Uterus (tissue), 2 donors: ENCODE data around the gene ELK4.

Experiments
- CTCF ChIP-seq, 4 experiments: fragments of 200-600 bp in 2 of 4; fragments of 450-650 bp in 2 of 4; sonication (generic) in 2 of 4; IDR thresholded peaks; one replicate each; pipeline ENCODE4 v1.5.1; 2016 to 2019; ENCODE audit warnings: antibody characterized with exemption in 4 of 4, mild to moderate bottlenecking in 2 of 4, moderate library complexity in 1 of 4
- POLR2A ChIP-seq, 2 donors: fragments of 450-650 bp; IDR thresholded peaks; one replicate each; pipeline ENCODE4 v1.6.1; 2016; ENCODE audit warnings: antibody characterized with exemption in 2 of 2, mild to moderate bottlenecking in 1 of 2, moderate library complexity in 1 of 2

GRCh38 chr1:205676002-205676401 lies 44.2 kb upstream of the ELK4 start:
- TF ChIP-seq CTCF (IDR thresholded peaks at IDR 0.05) (no peak), POLR2A (IDR thresholded peaks at IDR 0.05) (no peak)
